K562 (cell line): Measurements from ENCODE around the gene COL4A2.

Experiments
- BCL6 ChIP-seq: fragments of 250-450 bp; sonication (Bioruptor Pico); IDR thresholded peaks from 2 replicates; pipeline ENCODE4 v1.4.0; 2020
- GTF2A2 ChIP-seq: IDR thresholded peaks from 2 replicates; pipeline ENCODE4 v1.6.1; 2016; ENCODE audit warnings: mild to moderate bottlenecking, missing genetic modification characterization, missing compliant biosample characterization
- HMG20B ChIP-seq: fragments of 250-450 bp; sonication (Bioruptor Pico); IDR thresholded peaks from 2 replicates; pipeline ENCODE4 v1.5.0; 2021; ENCODE audit warnings: mild to moderate bottlenecking
- KDM4B ChIP-seq, 2 experiments: fragments of 450-650 bp in 1 of 2; sonication (generic) in 1 of 2; IDR thresholded peaks; 2 replicates each; pipeline ENCODE4 v1.6.1; 2016 to 2017; ENCODE audit warnings: borderline replicate concordance in 2 of 2, antibody characterized with exemption in 1 of 2, low read depth in 1 of 2, mild to moderate bottlenecking in 1 of 2
- MTA3 ChIP-seq: fragments of 450-650 bp; formaldehyde crosslinking; IDR thresholded peaks from 2 replicates; pipeline ENCODE4 v1.6.1; 2017; ENCODE audit warnings: mild to moderate bottlenecking, borderline replicate concordance
- POLR2AphosphoS5 ChIP-seq: IDR thresholded peaks from 2 replicates; pipeline ENCODE4 v1.6.1; 2011; ENCODE audit warnings: mild to moderate bottlenecking, low read depth, low read length, moderate library complexity; ENCODE audit not compliant: control insufficient read depth, insufficient read depth
- RAD21 ChIP-seq, 2 experiments: fragments of 250-450 bp in 1 of 2; fragments of 450-650 bp in 1 of 2; sonication (Bioruptor Pico) in 1 of 2; formaldehyde crosslinking in 1 of 2; IDR thresholded peaks in 1 of 2; conservative IDR thresholded peaks in 1 of 2; 2 replicates each; pipeline versions ENCODE4 v1.4.0 to v1.8.0; 2020 to 2022; ENCODE audit warnings: mild to moderate bottlenecking in 2 of 2, moderate library complexity in 1 of 2
- SIX5 ChIP-seq, 2 experiments: IDR thresholded peaks; 2 replicates each; pipeline ENCODE4 v1.6.1; 2011; ENCODE audit warnings: low read length in 2 of 2, borderline replicate concordance in 1 of 2, low read depth in 1 of 2, mild to moderate bottlenecking in 1 of 2, moderate library complexity in 1 of 2; ENCODE audit not compliant: insufficient read depth in 1 of 2
- ZNF184 ChIP-seq: sonication (generic); formaldehyde crosslinking; IDR thresholded peaks from 2 replicates; pipeline ENCODE4 v1.5.0; 2020; ENCODE audit warnings: missing genetic modification reagents
- ZNF384 ChIP-seq: IDR thresholded peaks from 2 replicates; pipeline ENCODE4 v1.6.1; 2012; ENCODE audit warnings: low read depth, low read length, improper control_type of control experiment
- TF ChIP-seq, protein P1 (sequence below): sonication (generic); formaldehyde crosslinking; IDR thresholded peaks from 2 replicates; pipeline ENCODE4 v1.8.1; 2023; ENCODE audit warnings: mild to moderate bottlenecking, missing genetic modification reagents
- TF ChIP-seq, protein P2 (sequence below): sonication (generic); formaldehyde crosslinking; IDR thresholded peaks from 2 replicates; pipeline ENCODE4 v1.8.1; 2022; ENCODE audit warnings: missing genetic modification reagents
- TF ChIP-seq, protein P3 (sequence below), 3 experiments: IDR thresholded peaks in 2 of 3; conservative IDR thresholded peaks in 1 of 3; 2 replicates each; pipeline ENCODE4 v1.5.1; 2011 to 2012; ENCODE audit warnings: low read length in 3 of 3, mild to moderate bottlenecking in 3 of 3, control low read depth in 2 of 3, improper control_type of control experiment in 1 of 3, inconsistent platforms in 1 of 3, low read depth in 1 of 3, mixed read lengths in 1 of 3, moderate library complexity in 1 of 3; ENCODE audit not compliant: insufficient read depth in 2 of 3

DNA sequence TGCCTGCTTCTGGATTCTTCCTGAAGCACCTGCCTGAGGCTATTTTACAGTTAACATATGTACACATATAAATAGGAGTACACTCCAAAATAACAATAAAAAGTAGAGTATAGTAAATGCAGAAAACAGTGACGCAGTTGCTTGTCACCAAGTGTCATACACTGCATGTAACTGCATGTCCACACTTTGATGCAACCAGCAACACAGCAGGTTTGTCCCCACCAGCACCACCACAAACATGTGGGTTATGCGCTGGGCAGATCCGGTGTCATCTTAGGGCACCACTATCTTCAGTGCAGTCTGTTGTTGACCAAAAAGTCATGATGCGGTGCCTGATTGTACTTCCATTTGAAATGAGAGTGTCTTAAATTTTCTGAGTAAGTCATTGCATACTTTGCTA is 51.3 kb downstream of the COL4A2 start:
- TF ChIP-seq, protein P1, sequence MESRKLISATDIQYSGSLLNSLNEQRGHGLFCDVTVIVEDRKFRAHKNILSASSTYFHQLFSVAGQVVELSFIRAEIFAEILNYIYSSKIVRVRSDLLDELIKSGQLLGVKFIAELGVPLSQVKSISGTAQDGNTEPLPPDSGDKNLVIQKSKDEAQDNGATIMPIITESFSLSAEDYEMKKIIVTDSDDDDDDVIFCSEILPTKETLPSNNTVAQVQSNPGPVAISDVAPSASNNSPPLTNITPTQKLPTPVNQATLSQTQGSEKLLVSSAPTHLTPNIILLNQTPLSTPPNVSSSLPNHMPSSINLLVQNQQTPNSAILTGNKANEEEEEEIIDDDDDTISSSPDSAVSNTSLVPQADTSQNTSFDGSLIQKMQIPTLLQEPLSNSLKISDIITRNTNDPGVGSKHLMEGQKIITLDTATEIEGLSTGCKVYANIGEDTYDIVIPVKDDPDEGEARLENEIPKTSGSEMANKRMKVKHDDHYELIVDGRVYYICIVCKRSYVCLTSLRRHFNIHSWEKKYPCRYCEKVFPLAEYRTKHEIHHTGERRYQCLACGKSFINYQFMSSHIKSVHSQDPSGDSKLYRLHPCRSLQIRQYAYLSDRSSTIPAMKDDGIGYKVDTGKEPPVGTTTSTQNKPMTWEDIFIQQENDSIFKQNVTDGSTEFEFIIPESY (CRISPR knock-in tag) = no peak
- TF ChIP-seq MTA3 (no peak), HMG20B (CRISPR knock-in tag) (no peak), KDM4B (IDR thresholded peaks at IDR 0.05; ENCODE audit: borderline replicate concordance in 2 of 2, low read depth in 1 of 2) (no peak), SIX5 (IDR thresholded peaks at IDR 0.05; ENCODE audit: borderline replicate concordance in 1 of 2, insufficient read depth in 1 of 2, low read depth in 1 of 2, low read length in 2 of 2) (no peak), ZNF184 (no peak), BCL6 (CRISPR knock-in tag) (no peak), POLR2AphosphoS5 (no peak), RAD21 (CRISPR knock-in tag; conservative IDR thresholded peaks at IDR 0.05 in 1 of 2, IDR thresholded peaks at IDR 0.05 in 1 of 2) (no peak), GTF2A2 (no peak), ZNF384 (no peak)
- TF ChIP-seq, protein P2, sequence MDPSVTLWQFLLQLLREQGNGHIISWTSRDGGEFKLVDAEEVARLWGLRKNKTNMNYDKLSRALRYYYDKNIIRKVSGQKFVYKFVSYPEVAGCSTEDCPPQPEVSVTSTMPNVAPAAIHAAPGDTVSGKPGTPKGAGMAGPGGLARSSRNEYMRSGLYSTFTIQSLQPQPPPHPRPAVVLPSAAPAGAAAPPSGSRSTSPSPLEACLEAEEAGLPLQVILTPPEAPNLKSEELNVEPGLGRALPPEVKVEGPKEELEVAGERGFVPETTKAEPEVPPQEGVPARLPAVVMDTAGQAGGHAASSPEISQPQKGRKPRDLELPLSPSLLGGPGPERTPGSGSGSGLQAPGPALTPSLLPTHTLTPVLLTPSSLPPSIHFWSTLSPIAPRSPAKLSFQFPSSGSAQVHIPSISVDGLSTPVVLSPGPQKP (CRISPR knock-in tag) = no peak
- TF ChIP-seq, protein P3, sequence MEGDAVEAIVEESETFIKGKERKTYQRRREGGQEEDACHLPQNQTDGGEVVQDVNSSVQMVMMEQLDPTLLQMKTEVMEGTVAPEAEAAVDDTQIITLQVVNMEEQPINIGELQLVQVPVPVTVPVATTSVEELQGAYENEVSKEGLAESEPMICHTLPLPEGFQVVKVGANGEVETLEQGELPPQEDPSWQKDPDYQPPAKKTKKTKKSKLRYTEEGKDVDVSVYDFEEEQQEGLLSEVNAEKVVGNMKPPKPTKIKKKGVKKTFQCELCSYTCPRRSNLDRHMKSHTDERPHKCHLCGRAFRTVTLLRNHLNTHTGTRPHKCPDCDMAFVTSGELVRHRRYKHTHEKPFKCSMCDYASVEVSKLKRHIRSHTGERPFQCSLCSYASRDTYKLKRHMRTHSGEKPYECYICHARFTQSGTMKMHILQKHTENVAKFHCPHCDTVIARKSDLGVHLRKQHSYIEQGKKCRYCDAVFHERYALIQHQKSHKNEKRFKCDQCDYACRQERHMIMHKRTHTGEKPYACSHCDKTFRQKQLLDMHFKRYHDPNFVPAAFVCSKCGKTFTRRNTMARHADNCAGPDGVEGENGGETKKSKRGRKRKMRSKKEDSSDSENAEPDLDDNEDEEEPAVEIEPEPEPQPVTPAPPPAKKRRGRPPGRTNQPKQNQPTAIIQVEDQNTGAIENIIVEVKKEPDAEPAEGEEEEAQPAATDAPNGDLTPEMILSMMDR (IDR thresholded peaks at IDR 0.05 in 2 of 3, conservative IDR thresholded peaks at IDR 0.05 in 1 of 3; ENCODE audit: insufficient read depth in 2 of 3, low read depth in 1 of 3, low read length in 3 of 3) = no peak
